GM21515 (cell line): ENCODE measurements around the gene ALDH3A1.

Experiments used
- ATAC-seq: cut with Tn5 transposase; IDR thresholded peaks from one replicate; pipeline ENCODE4 v1.9.1; 2021; ENCODE audit not compliant: unreplicated experiment

The ALDH3A1 gene

GRCh38 chr17:19742495-19742894, 5.6 kb downstream of the ALDH3A1 start:
- ATAC-seq: no peak

- ATAC-seq: no peak
These were observed 6.2 kb downstream of the ALDH3A1 start for GRCh38 chr17:19741832-19742457.

GRCh38 chr17:19740933-19741332, 7.2 kb downstream of the ALDH3A1 start:
- no peak for ATAC-seq

- no peak for ATAC-seq
These were observed 8.6 kb downstream of the ALDH3A1 start for GRCh38 chr17:19739241-19740201.

- no peak for ATAC-seq
These were observed 9.3 kb downstream of the ALDH3A1 start for GRCh38 chr17:19738757-19739156.

- ATAC-seq: no peak
These were observed 10.0 kb downstream of the ALDH3A1 start for GRCh38 chr17:19738073-19738449.

- no peak for ATAC-seq
These were observed 10.6 kb downstream of the ALDH3A1 start for GRCh38 chr17:19737305-19738072.

GRCh38 chr17:19736071-19736470, 12.0 kb downstream of the ALDH3A1 start:
- ATAC-seq: no peak

GRCh38 chr17:19733953-19734526, 14.1 kb downstream of the ALDH3A1 start:
- ATAC-seq: no peak

GRCh38 chr17:19731626-19732025, 16.5 kb downstream of the ALDH3A1 start:
- ATAC-seq: no peak

- ATAC-seq: no peak
These were observed 17.3 kb downstream of the ALDH3A1 start for GRCh38 chr17:19730843-19731242.

- no peak for ATAC-seq
These were observed 18.2 kb downstream of the ALDH3A1 start for GRCh38 chr17:19729900-19730299.

GRCh38 chr17:19728084-19728495, 20.0 kb downstream of the ALDH3A1 start:
- no peak for ATAC-seq

GRCh38 chr17:19727501-19728078, 20.5 kb downstream of the ALDH3A1 start:
- ATAC-seq: no peak

GRCh38 chr17:19726631-19727376, 21.3 kb downstream of the ALDH3A1 start:
- ATAC-seq: no peak

GRCh38 chr17:19725486-19725885, 22.6 kb downstream of the ALDH3A1 start:
- no peak for ATAC-seq

- no peak for ATAC-seq
These were observed 23.3 kb downstream of the ALDH3A1 start for GRCh38 chr17:19724501-19725420.

- ATAC-seq: no peak
These were observed 24.1 kb downstream of the ALDH3A1 start for GRCh38 chr17:19723964-19724363.
